Measurements from ENCODE around the gene SAMD5.

GRCh38 chr6:147617366-147617765, 108.9 kb downstream of the SAMD5 start:
- TF ChIP-seq CTCF (IDR thresholded peaks at IDR 0.05; ENCODE audit: control extremely low read depth in 1 of 3, insufficient read depth in 1 of 3, low read depth in 1 of 3, low read length in 3 of 3) (no peak), EZH2 (IDR thresholded peaks at IDR 0.05; ENCODE audit: low read depth, low read length, severe bottlenecking) (no peak), BCL11A (IDR thresholded peaks at IDR 0.05; ENCODE audit: low read depth in 2 of 2, low read length in 2 of 2) (no peak), CEBPB (IDR thresholded peaks at IDR 0.05; ENCODE audit: low read depth, low read length) (no peak), ZNF274 (IDR thresholded peaks at IDR 0.05; ENCODE audit: borderline replicate concordance, extremely low read depth, low read length) (no peak), JUN (IDR thresholded peaks at IDR 0.05; ENCODE audit: low read depth, low read length) (no peak), GABPA (IDR thresholded peaks at IDR 0.05; ENCODE audit: borderline replicate concordance, insufficient read depth, low read length) (no peak), PHF8 (conservative IDR thresholded peaks at IDR 0.05; ENCODE audit: low read depth, low read length) (no peak), SRF (IDR thresholded peaks at IDR 0.05; ENCODE audit: low read depth, low read length) (no peak), CBX5 (IDR thresholded peaks at IDR 0.05; ENCODE audit: low read depth, low read length) (no peak), POLR2A (IDR thresholded peaks at IDR 0.05; ENCODE audit: control extremely low read depth in 1 of 2, low read depth in 2 of 2, low read length in 2 of 2) (no peak)

Measured in H1 (cell line).